ENCODE results near the gene TRIM52. TPM values are rescaled to one million over a fixed set of nuclear protein-coding genes. Genes with fewer than 3 reads are reported as not detected.
A peak's percentile ranks its signal among the peaks of the same experiment; 100 is the strongest.

Gene TRIM52
- total RNA-seq, 1 donor from 2014 or later, result 9.4 TPM

- Mint-ChIP-seq H3K36me3 (peaks cover 31% of the 10 kb centered on the region), H3K27ac (peak within 1 kb of the TSS; percentile 98), H3K27me3 (ENCODE audit: insufficient read depth, low read depth) (peaks cover 10% of the 10 kb centered on the region), H3K9me3 (no peaks in the 10 kb centered on the region), H3K4me1 (peaks cover 45% of the 10 kb centered on the region), H3K4me3 (peak within 1 kb of the TSS; percentile 99)
- peak within 1 kb of the TSS; percentile 100 for H3K9ac ChIP-seq
- H3K4me1 ChIP-seq, result peaks cover 18% of the 10 kb centered on the region
- peak; percentile 96 for DNase-seq (ENCODE audit: low spot score)
- H4K20me1 ChIP-seq (ENCODE audit: low read depth), result peaks cover 59% of the 10 kb centered on the region
- peak within 1 kb of the TSS; percentile 97 for H3K27ac ChIP-seq
- no peaks in the 10 kb centered on the region for H3K27me3 ChIP-seq
- H3K79me2 ChIP-seq (ENCODE audit: low read depth), result peaks cover 90% of the 10 kb centered on the region
- H3K9me3 ChIP-seq (ENCODE audit: low read depth), result no peaks in the 10 kb centered on the region
- TF ChIP-seq EZH2 (IDR thresholded peaks at IDR 0.05) (no peak), CTCF (IDR thresholded peaks at IDR 0.05) (no peak)
- H3K4me3 ChIP-seq, result peak within 1 kb of the TSS; percentile 95
- H2AFZ ChIP-seq (replicated peaks), result peak within 1 kb of the TSS; percentile 99
- H3K4me2 ChIP-seq, result peak within 1 kb of the TSS; percentile 94
- peaks cover 72% of the 10 kb centered on the region for H3F3A ChIP-seq (ENCODE audit: low read depth)
- peaks cover 7% of the 10 kb centered on the region for H3K36me3 ChIP-seq
These were observed 17.2 kb downstream of the TRIM52 start, which contains the start of gene RACK1 for GRCh38 chr5:181243564-181244343. RACK1 (minus strand) TSS chr5:181243906; CDS start chr5:181243800, 106 bp downstream.

GRCh38 chr5:181243018-181243563 lies 17.9 kb downstream of the TRIM52 start:
- Mint-ChIP-seq H3K4me3 (peak overlapping the region; percentile 99), H3K27me3 (ENCODE audit: insufficient read depth, low read depth) (peaks cover 9% of the 10 kb centered on the region), H3K27ac (peak overlapping the region; percentile 98), H3K4me1 (peaks cover 41% of the 10 kb centered on the region), H3K36me3 (peaks cover 35% of the 10 kb centered on the region), H3K9me3 (no peaks in the 10 kb centered on the region)
- Histone ChIP-seq H3K9ac (peak overlapping the region; percentile 100), H3K27ac (peak overlapping the region; percentile 97), H3K9me3 (ENCODE audit: low read depth) (no peaks in the 10 kb centered on the region), H3K79me2 (ENCODE audit: low read depth) (peaks cover 90% of the 10 kb centered on the region), H3K4me1 (peaks cover 16% of the 10 kb centered on the region), H4K20me1 (ENCODE audit: low read depth) (peaks cover 59% of the 10 kb centered on the region), H3K36me3 (peaks cover 10% of the 10 kb centered on the region), H3F3A (ENCODE audit: low read depth) (peaks cover 79% of the 10 kb centered on the region), H3K4me2 (peak overlapping the region; percentile 94), H2AFZ (replicated peaks) (no peak overlapping the region), H3K27me3 (no peaks in the 10 kb centered on the region), H3K4me3 (peak overlapping the region; percentile 95)
- peak; percentile 56 for DNase-seq (ENCODE audit: low spot score)
- TF ChIP-seq EZH2 (IDR thresholded peaks at IDR 0.05) (no peak), CTCF (IDR thresholded peaks at IDR 0.05) (no peak), EZH2phosphoT487 (IDR thresholded peaks at IDR 0.05) (no peak)

- Histone ChIP-seq H3K4me3 (peak overlapping the region; percentile 95), H3K4me1 (peaks cover 13% of the 10 kb centered on the region), H3K4me2 (peak overlapping the region; percentile 94), H3K9ac (peak overlapping the region; percentile 100), H3K36me3 (peaks cover 14% of the 10 kb centered on the region), H3K27me3 (no peaks in the 10 kb centered on the region), H4K20me1 (ENCODE audit: low read depth) (peaks cover 63% of the 10 kb centered on the region), H3K79me2 (ENCODE audit: low read depth) (peaks cover 82% of the 10 kb centered on the region), H2AFZ (replicated peaks) (no peak overlapping the region), H3K9me3 (ENCODE audit: low read depth) (no peaks in the 10 kb centered on the region), H3F3A (ENCODE audit: low read depth) (peaks cover 88% of the 10 kb centered on the region), H3K27ac (peak overlapping the region; percentile 50)
- TF ChIP-seq CTCF (IDR thresholded peaks at IDR 0.05), result no peak
- Mint-ChIP-seq H3K36me3 (peaks cover 42% of the 10 kb centered on the region), H3K9me3 (no peaks in the 10 kb centered on the region), H3K4me3 (peak overlapping the region; percentile 99), H3K27ac (peak overlapping the region; percentile 69), H3K27me3 (ENCODE audit: insufficient read depth, low read depth) (peaks cover 9% of the 10 kb centered on the region), H3K4me1 (peaks cover 36% of the 10 kb centered on the region)
- DNase-seq (ENCODE audit: low spot score), result no peak
These were observed 18.9 kb downstream of the TRIM52 start for GRCh38 chr5:181242031-181242451.

Data from neural progenitor cell (in vitro differentiated cells).